Mesendoderm (in vitro differentiated cells): ENCODE measurements around the gene DNAJB4.

Source experiments
- DNase-seq: peaks from one replicate; pipeline ENCODE4 v3.0.0; 2013
- H2AK5ac ChIP-seq: 2 replicates; pipeline ENCODE4 v1.6.1; 2013; ENCODE audit warnings: low read length, inconsistent platforms
- H2BK120ac ChIP-seq: 2 replicates; pipeline ENCODE4 v1.6.1; 2013; ENCODE audit warnings: low read depth, mild to moderate bottlenecking, low read length, moderate library complexity, mixed read lengths
- H2BK15ac ChIP-seq: replicated peaks from 2 replicates; pipeline ENCODE4 v1.6.1; 2013; ENCODE audit warnings: low read depth, mild to moderate bottlenecking, moderate library complexity
- H2BK5ac ChIP-seq: 2 replicates; pipeline ENCODE4 v1.6.1; 2013; ENCODE audit warnings: low read length, inconsistent platforms
- H3K18ac ChIP-seq: 2 replicates; pipeline ENCODE4 v1.6.1; 2013; ENCODE audit warnings: mild to moderate bottlenecking, low read length, mixed read lengths
- H3K23ac ChIP-seq: one replicate; pipeline ENCODE4 v1.6.1; 2013; ENCODE audit warnings: low read length
- H3K27ac ChIP-seq: 2 replicates; pipeline ENCODE4 v1.5.1; 2013; ENCODE audit warnings: low read depth, mild to moderate bottlenecking, inconsistent platforms, low read length, moderate library complexity
- H3K27me3 ChIP-seq: 2 replicates; pipeline ENCODE4 v1.6.1; 2013; ENCODE audit warnings: low read length, control low read depth, mild to moderate bottlenecking, inconsistent platforms; ENCODE audit not compliant: insufficient read depth, poor library complexity
- H3K36me3 ChIP-seq: 2 replicates; pipeline ENCODE4 v1.6.1; 2013; ENCODE audit warnings: low read length, inconsistent platforms; ENCODE audit not compliant: control insufficient read depth, insufficient read depth
- H3K4ac ChIP-seq: one replicate; pipeline ENCODE4 v1.6.1; 2013; ENCODE audit warnings: low read depth, mild to moderate bottlenecking, low read length, moderate library complexity
- H3K4me1 ChIP-seq: 2 replicates; pipeline ENCODE4 v1.6.1; 2013; ENCODE audit warnings: low read depth, low read length, inconsistent platforms; ENCODE audit not compliant: control insufficient read depth
- H3K4me2 ChIP-seq: 2 replicates; pipeline ENCODE4 v1.6.1; 2013; ENCODE audit warnings: low read length
- H3K4me3 ChIP-seq: 2 replicates; pipeline ENCODE4 v1.5.1; 2013; ENCODE audit warnings: mild to moderate bottlenecking, low read length
- H3K56ac ChIP-seq: one replicate; pipeline ENCODE4 v1.6.1; 2013; ENCODE audit warnings: low read length
- H3K79me1 ChIP-seq: 2 replicates; pipeline ENCODE4 v1.6.1; 2013; ENCODE audit warnings: low read length, inconsistent platforms
- H3K79me2 ChIP-seq: 2 replicates; pipeline ENCODE4 v1.6.1; 2013; ENCODE audit warnings: mild to moderate bottlenecking, low read length; ENCODE audit not compliant: control insufficient read depth, insufficient read depth
- H3K9ac ChIP-seq: 2 replicates; pipeline ENCODE4 v1.6.1; 2013; ENCODE audit warnings: low read length, inconsistent platforms
- H4K5ac ChIP-seq: one replicate; pipeline ENCODE4 v1.6.1; 2013; ENCODE audit warnings: low read length
- H4K8ac ChIP-seq: one replicate; pipeline ENCODE4 v1.6.1; 2013; ENCODE audit warnings: low read depth, mild to moderate bottlenecking, control low read depth, low read length, moderate library complexity
- WGBS: extraction: QIAGEN DNeasy Blood & Tissue Kit; methylation state at CpG from one replicate; pipeline ENCODE4 v1.1.7; 2013; ENCODE audit warnings: low lambda C conversion rate, missing lambda C conversion rate; ENCODE audit not compliant: insufficient coverage; ENCODE audit errors: extremely low coverage; 5-methylcytosine and 5-hydroxymethylcytosine counted together

Gene DNAJB4

DNA sequence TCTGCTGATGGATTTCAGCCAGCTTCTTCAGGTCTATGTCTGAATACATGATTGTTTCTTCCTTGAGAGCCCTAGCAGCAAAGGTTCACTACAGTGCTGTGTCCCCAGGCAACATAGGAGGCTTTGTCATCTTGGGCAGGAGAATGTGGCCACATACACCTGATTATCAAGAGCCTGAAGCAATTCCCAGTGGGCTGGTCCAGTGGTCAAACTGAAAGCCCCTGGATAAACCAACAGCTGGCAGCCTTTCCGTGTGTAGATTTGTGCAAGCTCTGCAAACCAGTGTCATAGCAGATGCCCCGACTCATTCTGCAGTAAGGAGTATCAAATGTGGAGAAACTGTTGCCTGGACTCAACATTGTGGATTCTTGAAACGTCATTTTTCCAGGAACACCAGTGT lies 38.7 kb downstream of the DNAJB4 start:
- Histone ChIP-seq H3K4me3 (no peak overlapping the region), H3K18ac (no peak overlapping the region), H3K4ac (no peak overlapping the region), H3K27ac (no peak overlapping the region), H4K5ac (no peak overlapping the region), H3K79me1 (no peaks in the 10 kb centered on the region), H3K27me3 (peaks cover 16% of the 10 kb centered on the region), H2BK15ac (no peak overlapping the region), H3K36me3 (no peaks in the 10 kb centered on the region), H2BK120ac (no peak overlapping the region), H2BK5ac (no peak overlapping the region), H3K4me1 (no peaks in the 10 kb centered on the region), H3K23ac (no peak overlapping the region), H3K79me2 (no peaks in the 10 kb centered on the region), H4K8ac (no peak overlapping the region), H3K4me2 (no peak overlapping the region), H2AK5ac (no peak overlapping the region), H3K56ac (no peak overlapping the region), H3K9ac (no peak overlapping the region)
- WGBS, result no CpG with 5 or more reads among the region's 3 CpGs
- DNase-seq, result no peak

- Histone ChIP-seq H2BK5ac (no peak overlapping the region), H3K27me3 (peaks cover 16% of the 10 kb centered on the region), H4K5ac (no peak overlapping the region), H3K36me3 (no peaks in the 10 kb centered on the region), H3K4me2 (no peak overlapping the region), H2AK5ac (no peak overlapping the region), H3K18ac (no peak overlapping the region), H2BK15ac (no peak overlapping the region), H3K79me1 (no peaks in the 10 kb centered on the region), H3K9ac (no peak overlapping the region), H3K4me1 (no peaks in the 10 kb centered on the region), H4K8ac (no peak overlapping the region), H3K23ac (no peak overlapping the region), H3K4ac (no peak overlapping the region), H2BK120ac (no peak overlapping the region), H3K27ac (no peak overlapping the region), H3K4me3 (no peak overlapping the region), H3K79me2 (no peaks in the 10 kb centered on the region), H3K56ac (no peak overlapping the region)
- DNase-seq, result no peak
- no CpG with 5 or more reads among the region's 14 CpGs for WGBS
Observed at GRCh38 chr1:78044796-78045562, 40.2 kb downstream of the DNAJB4 start.

DNA sequence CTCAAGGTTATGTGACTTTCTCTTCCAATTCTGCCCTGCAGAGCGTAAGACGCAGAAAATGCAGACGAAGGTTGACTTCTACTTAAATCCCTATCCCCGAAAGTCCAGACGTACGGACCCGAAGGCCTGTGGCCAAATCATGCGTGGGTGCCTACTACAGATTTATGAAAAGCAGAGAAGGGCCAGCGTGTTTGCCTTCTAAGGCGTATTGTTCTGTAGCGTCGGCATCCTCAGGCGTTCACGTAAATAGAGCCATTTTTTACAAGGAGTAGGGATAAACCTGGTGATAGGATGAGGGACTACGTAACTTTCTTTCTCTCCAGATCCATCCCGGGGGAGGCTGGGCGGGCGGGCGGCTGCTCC lies 40.8 kb downstream of the DNAJB4 start:
- no CpG with 5 or more reads among the region's 19 CpGs for WGBS
- no peaks in the 10 kb centered on the region for H3K4me1 ChIP-seq
- H3K79me2 ChIP-seq, result no peaks in the 10 kb centered on the region
- H3K18ac ChIP-seq, result no peak overlapping the region
- no peaks in the 10 kb centered on the region for H3K36me3 ChIP-seq
- no peak overlapping the region for H3K4ac ChIP-seq
- no peak overlapping the region for H2BK120ac ChIP-seq
- peak overlapping the region; percentile 84 for H3K56ac ChIP-seq
- H2BK15ac ChIP-seq, result no peak overlapping the region
- H4K8ac ChIP-seq, result peak overlapping the region; percentile 30
- H3K9ac ChIP-seq, result peak overlapping the region; percentile 74
- H3K4me2 ChIP-seq, result peak overlapping the region; percentile 85
- no peak overlapping the region for H2AK5ac ChIP-seq
- H4K5ac ChIP-seq, result no peak overlapping the region
- no peaks in the 10 kb centered on the region for H3K79me1 ChIP-seq
- H2BK5ac ChIP-seq, result no peak overlapping the region
- peaks cover 16% of the 10 kb centered on the region for H3K27me3 ChIP-seq
- H3K4me3 ChIP-seq, result peak overlapping the region; percentile 16
- no peak for DNase-seq
- no peak overlapping the region for H3K23ac ChIP-seq
- H3K27ac ChIP-seq, result no peak overlapping the region

DNA sequence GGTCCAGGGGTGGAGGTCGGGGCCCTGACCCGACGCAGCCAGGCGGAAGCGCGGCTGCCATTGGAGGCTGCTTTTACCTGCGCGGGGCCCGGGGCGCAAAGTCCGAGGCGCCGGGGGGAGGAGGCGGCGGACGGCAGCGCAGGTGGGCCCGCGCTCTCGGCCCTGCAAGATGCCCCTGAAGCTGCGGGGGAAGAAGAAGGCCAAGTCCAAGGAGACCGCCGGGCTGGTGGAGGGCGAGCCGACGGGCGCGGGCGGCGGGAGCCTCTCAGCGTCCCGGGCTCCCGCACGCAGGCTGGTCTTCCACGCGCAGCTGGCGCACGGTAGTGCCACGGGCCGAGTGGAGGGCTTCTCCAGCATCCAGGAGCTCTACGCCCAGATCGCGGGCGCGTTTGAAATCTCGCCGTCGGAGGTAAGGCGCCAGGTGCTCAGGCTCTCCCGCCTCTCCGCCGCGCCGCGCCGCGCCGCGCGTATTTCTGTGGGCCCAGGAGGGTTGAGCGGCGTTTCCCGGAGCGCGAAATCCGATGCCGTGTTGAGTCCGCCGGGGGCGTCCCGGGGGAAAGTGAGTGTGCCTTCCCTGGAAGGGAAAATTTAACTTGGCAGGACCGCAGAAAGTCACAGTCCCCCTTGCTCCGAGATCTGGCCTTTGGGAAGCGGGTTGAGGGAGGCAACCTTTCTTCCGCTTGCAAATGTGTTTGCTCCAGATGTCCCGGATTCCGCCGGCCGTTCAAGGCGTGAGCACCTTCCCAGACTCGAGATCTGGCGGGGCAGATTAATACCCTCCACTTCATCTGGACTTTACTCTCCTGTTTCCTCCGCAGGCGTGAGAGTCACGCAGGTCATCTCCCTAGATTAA lies 41.4 kb downstream of the DNAJB4 start, which contains the start of gene GIPC2:
TSS of gene GIPC2 (plus strand) at position 41 of the 853 bp plus-strand sequence. CDS start at position 170, 129 bp downstream.
- Histone ChIP-seq H4K5ac (no peak within 1 kb of the TSS), H3K9ac (peak within 1 kb of the TSS; percentile 74), H3K4me3 (peak within 1 kb of the TSS; percentile 38), H3K79me1 (no peaks in the 10 kb centered on the region), H3K18ac (no peak within 1 kb of the TSS), H4K8ac (peak within 1 kb of the TSS; percentile 30), H3K27ac (no peak within 1 kb of the TSS), H3K4me1 (no peaks in the 10 kb centered on the region), H3K79me2 (no peaks in the 10 kb centered on the region), H2BK120ac (no peak within 1 kb of the TSS), H3K23ac (peak within 1 kb of the TSS; percentile 92), H3K27me3 (peaks cover 16% of the 10 kb centered on the region), H3K4me2 (peak within 1 kb of the TSS; percentile 85), H2BK5ac (no peak within 1 kb of the TSS), H3K56ac (peak within 1 kb of the TSS; percentile 84), H2BK15ac (no peak within 1 kb of the TSS), H2AK5ac (no peak within 1 kb of the TSS), H3K36me3 (no peaks in the 10 kb centered on the region), H3K4ac (no peak within 1 kb of the TSS)
- DNase-seq, result peak; percentile 56
- no CpG with 5 or more reads among the region's 85 CpGs for WGBS

- H2BK15ac ChIP-seq, result no peak overlapping the region
- H3K56ac ChIP-seq, result no peak overlapping the region
- no CpG with 5 or more reads among the region's 5 CpGs for WGBS
- H3K4ac ChIP-seq, result no peak overlapping the region
- no peak overlapping the region for H4K8ac ChIP-seq
- no peaks in the 10 kb centered on the region for H3K4me1 ChIP-seq
- DNase-seq, result no peak
- no peak overlapping the region for H3K9ac ChIP-seq
- no peaks in the 10 kb centered on the region for H3K36me3 ChIP-seq
- no peak overlapping the region for H3K4me3 ChIP-seq
- no peaks in the 10 kb centered on the region for H3K79me1 ChIP-seq
- no peak overlapping the region for H3K4me2 ChIP-seq
- H3K23ac ChIP-seq, result no peak overlapping the region
- peaks cover 16% of the 10 kb centered on the region for H3K27me3 ChIP-seq
- H3K79me2 ChIP-seq, result no peaks in the 10 kb centered on the region
- no peak overlapping the region for H2BK120ac ChIP-seq
- H3K18ac ChIP-seq, result no peak overlapping the region
- H4K5ac ChIP-seq, result no peak overlapping the region
- H2AK5ac ChIP-seq, result no peak overlapping the region
- H3K27ac ChIP-seq, result no peak overlapping the region
- H2BK5ac ChIP-seq, result no peak overlapping the region
Observed at GRCh38 chr1:78047106-78047505, 42.4 kb downstream of the DNAJB4 start.
